IMR-90 (cell line): ENCODE data around the gene LUZP1. TPM values are rescaled to one million over a fixed set of nuclear protein-coding genes. Genes with fewer than 3 reads are reported as not detected.

Experiments
- ATAC-seq: fragments of 200-7000 bp; cut with Tn5 transposase; 2 replicates; pipeline ENCODE4 v1.9.1; 2020; ENCODE audit warnings: low read depth, mild to moderate bottlenecking, moderate library complexity
- BruUV-seq: library from RNA; stranded (reverse); fragments of 400-500 nt; replicated peaks from 2 replicates; lab custom pipeline; 2021; lab: Mats Ljungman, UMichigan
- CTCF ChIA-PET: fragments of 300-600 bp; formaldehyde crosslinking; extraction: SDS; loops from one replicate; lab custom pipeline; 2021; ENCODE audit warnings: antibody characterized with exemption; lab: Yijun Ruan, JAX
- POLR2A ChIA-PET: fragments of 300-600 bp; sonication (Branson Sonifier 250); formaldehyde crosslinking; loops from one replicate; lab custom pipeline; 2022; ENCODE audit warnings: antibody characterized with exemption; ENCODE audit not compliant: unreplicated experiment; lab: Charles Lee
- DNase-seq: peaks from one replicate; pipeline ENCODE4 v3.0.0; 2013
- H2AFZ ChIP-seq: replicated peaks from 2 replicates; pipeline ENCODE3; 2013; ENCODE audit warnings: low read length, mild to moderate bottlenecking; ENCODE audit not compliant: poor library complexity
- H2AK5ac ChIP-seq: 2 replicates; pipeline ENCODE4 v1.6.1; 2013; ENCODE audit warnings: low read depth, low read length, inconsistent platforms
- H2AK9ac ChIP-seq: replicated peaks from 2 replicates; pipeline ENCODE3; 2013; ENCODE audit warnings: mild to moderate bottlenecking, low read depth, low read length, moderate library complexity; ENCODE audit not compliant: poor library complexity
- H2BK120ac ChIP-seq: 2 replicates; pipeline ENCODE4 v1.6.1; 2013; ENCODE audit warnings: low read depth, low read length, inconsistent platforms
- H2BK15ac ChIP-seq: 3 replicates; pipeline ENCODE4 v1.6.1; 2013; ENCODE audit warnings: low read depth, low read length, inconsistent platforms
- H2BK20ac ChIP-seq: 2 replicates; pipeline ENCODE4 v1.6.1; 2013; ENCODE audit warnings: low read depth, mild to moderate bottlenecking, inconsistent platforms, low read length, moderate library complexity
- H2BK5ac ChIP-seq: 2 replicates; pipeline ENCODE4 v1.6.1; 2013; ENCODE audit warnings: mild to moderate bottlenecking, low read depth, low read length, inconsistent platforms; ENCODE audit not compliant: poor library complexity, severe bottlenecking
- H3K14ac ChIP-seq: replicated peaks from 2 replicates; pipeline ENCODE4 v1.6.1; 2013; ENCODE audit warnings: low read depth, low read length, inconsistent platforms
- H3K18ac ChIP-seq: 2 replicates; pipeline ENCODE4 v1.6.1; 2013; ENCODE audit warnings: low read depth, low read length, control low read depth
- H3K23ac ChIP-seq: 2 replicates; pipeline ENCODE4 v1.6.1; 2013; ENCODE audit warnings: low read depth, low read length, inconsistent platforms
- H3K27ac ChIP-seq: 2 replicates; pipeline ENCODE4 v1.5.1; 2013; ENCODE audit warnings: mild to moderate bottlenecking, control low read depth, low read length; ENCODE audit not compliant: insufficient read depth
- H3K27me3 ChIP-seq: 2 replicates; pipeline ENCODE4 v1.6.1; 2013; ENCODE audit warnings: low read length; ENCODE audit not compliant: control insufficient read depth, insufficient read depth
- H3K36me3 ChIP-seq: 2 replicates; pipeline ENCODE4 v1.6.1; 2013; ENCODE audit warnings: low read length, mixed read lengths; ENCODE audit not compliant: control insufficient read depth, insufficient read depth
- H3K4ac ChIP-seq: 2 replicates; pipeline ENCODE4 v1.6.1; 2013; ENCODE audit warnings: low read depth, low read length, inconsistent platforms
- H3K4me1 ChIP-seq: 2 replicates; pipeline ENCODE4 v1.6.1; 2013; ENCODE audit warnings: low read length, mixed read lengths; ENCODE audit not compliant: control insufficient read depth, insufficient read depth
- H3K4me2 ChIP-seq: 2 replicates; pipeline ENCODE4 v1.6.1; 2013; ENCODE audit warnings: low read depth, mild to moderate bottlenecking, control low read depth, low read length, moderate library complexity
- H3K4me3 ChIP-seq: 2 replicates; pipeline ENCODE4 v1.5.1; 2013; ENCODE audit warnings: low read depth, mild to moderate bottlenecking, control low read depth, low read length, moderate library complexity; ENCODE audit not compliant: insufficient read depth
- H3K56ac ChIP-seq: 2 replicates; pipeline ENCODE4 v1.6.1; 2013; ENCODE audit warnings: low read length, inconsistent platforms; ENCODE audit not compliant: insufficient read depth; ENCODE audit errors: extremely low read depth
- H3K79me1 ChIP-seq, 2 experiments: 2 replicates each; pipeline ENCODE4 v1.6.1; 2013; ENCODE audit warnings: low read length in 2 of 2, inconsistent platforms in 1 of 2, low read depth in 1 of 2
- H3K9ac ChIP-seq: 2 replicates; pipeline ENCODE4 v1.6.1; 2013; ENCODE audit warnings: low read depth, low read length, control low read depth
- H3K9me1 ChIP-seq: 2 replicates; pipeline ENCODE4 v1.6.1; 2013; ENCODE audit warnings: low read length, inconsistent platforms; ENCODE audit not compliant: insufficient read depth
- H3K9me3 ChIP-seq: 2 replicates; pipeline ENCODE4 v1.6.1; 2013; ENCODE audit warnings: low read length; ENCODE audit not compliant: control insufficient read depth, insufficient read depth
- H4K20me1 ChIP-seq: 2 replicates; pipeline ENCODE4 v1.6.1; 2013; ENCODE audit warnings: low read length, inconsistent platforms; ENCODE audit not compliant: insufficient read depth
- H4K5ac ChIP-seq: 2 replicates; pipeline ENCODE4 v1.6.1; 2013; ENCODE audit warnings: mild to moderate bottlenecking, low read depth, low read length, control low read depth
- H4K8ac ChIP-seq, 2 experiments: 2 replicates each; pipeline ENCODE4 v1.6.1; 2013; ENCODE audit warnings: low read depth in 2 of 2, low read length in 2 of 2, control low read depth in 1 of 2, inconsistent platforms in 1 of 2
- H4K91ac ChIP-seq: 2 replicates; pipeline ENCODE4 v1.6.1; 2013; ENCODE audit warnings: low read depth, low read length, inconsistent platforms; ENCODE audit not compliant: insufficient read depth
- BHLHE40 ChIP-seq: fragments of 150-350 bp; IDR thresholded peaks from 2 replicates; pipeline ENCODE4 v1.6.1; 2016; ENCODE audit warnings: mild to moderate bottlenecking, low read depth, low read length
- CEBPB ChIP-seq: IDR thresholded peaks from 2 replicates; pipeline ENCODE4 v1.6.1; 2012; ENCODE audit warnings: low read depth, low read length, improper control_type of control experiment
- CHD1 ChIP-seq: IDR thresholded peaks from 2 replicates; pipeline ENCODE4 v1.6.1; 2012; ENCODE audit warnings: low read depth, low read length, improper control_type of control experiment
- CTCF ChIP-seq: conservative IDR thresholded peaks from 2 replicates; pipeline ENCODE4 v1.5.1; 2012; ENCODE audit warnings: mild to moderate bottlenecking, low read depth, low read length, improper control_type of control experiment
- ELK1 ChIP-seq: fragments of 150-350 bp; IDR thresholded peaks from 2 replicates; pipeline ENCODE4 v1.6.1; 2016; ENCODE audit warnings: low read depth, mild to moderate bottlenecking, low read length, moderate library complexity, borderline replicate concordance
- FOS ChIP-seq: fragments of 150-350 bp; IDR thresholded peaks from 2 replicates; pipeline ENCODE4 v1.6.1; 2016; ENCODE audit warnings: low read depth, low read length
- MAFK ChIP-seq: IDR thresholded peaks from 2 replicates; pipeline ENCODE4 v1.6.1; 2012; ENCODE audit warnings: low read depth, low read length, improper control_type of control experiment
- MAZ ChIP-seq: IDR thresholded peaks from 2 replicates; pipeline ENCODE4 v1.6.1; 2012; ENCODE audit warnings: low read depth, mild to moderate bottlenecking, low read length, improper control_type of control experiment, moderate library complexity, borderline replicate concordance
- MXI1 ChIP-seq: IDR thresholded peaks from 2 replicates; pipeline ENCODE4 v1.6.1; 2012; ENCODE audit warnings: low read depth, mild to moderate bottlenecking, low read length, moderate library complexity, borderline replicate concordance
- NFE2L2 ChIP-seq: fragments of 150-350 bp; IDR thresholded peaks from 2 replicates; pipeline ENCODE4 v1.6.1; 2016; ENCODE audit warnings: low read depth, mild to moderate bottlenecking, low read length
- POLR2A ChIP-seq: IDR thresholded peaks from 2 replicates; pipeline ENCODE4 v1.6.1; 2012; ENCODE audit warnings: mild to moderate bottlenecking, low read depth, low read length
- RAD21 ChIP-seq: IDR thresholded peaks from 2 replicates; pipeline ENCODE4 v1.6.1; 2012; ENCODE audit warnings: low read length, improper control_type of control experiment
- RCOR1 ChIP-seq: IDR thresholded peaks from 2 replicates; pipeline ENCODE4 v1.6.1; 2012; ENCODE audit warnings: mild to moderate bottlenecking, low read length, improper control_type of control experiment; ENCODE audit not compliant: insufficient replicate concordance
- RFX5 ChIP-seq: IDR thresholded peaks from 2 replicates; pipeline ENCODE4 v1.8.0; 2012; ENCODE audit warnings: low read depth, mild to moderate bottlenecking, low read length, moderate library complexity
- SMC3 ChIP-seq: fragments of 150-350 bp; IDR thresholded peaks from 2 replicates; pipeline ENCODE4 v1.6.1; 2016; ENCODE audit warnings: low read depth, mild to moderate bottlenecking, antibody characterized with exemption, low read length, moderate library complexity
- USF2 ChIP-seq: fragments of 150-350 bp; IDR thresholded peaks from 2 replicates; pipeline ENCODE4 v1.6.1; 2017; ENCODE audit warnings: mild to moderate bottlenecking, antibody characterized with exemption, low read length, low read depth
- WGBS, 2 experiments: methylation state at CpG; one replicate each; pipeline versions ENCODE4 v1.1.5 to v1.1.7; 2013; ENCODE audit warnings: missing lambda C conversion rate in 2 of 2; ENCODE audit not compliant: insufficient read length in 1 of 2; ENCODE audit errors: extremely low coverage in 2 of 2; 5-methylcytosine and 5-hydroxymethylcytosine counted together
- dilution Hi-C: fragments of 300-500 bp; cut with HindIII; formaldehyde crosslinking; loops from one replicate; pipeline ENCODE4 v1.14.3; 2018; ENCODE audit warnings: low sequenced_read_pairs; ENCODE audit not compliant: unreplicated experiment
- in situ Hi-C: fragments of 300-500 bp; cut with MboI; formaldehyde crosslinking; loops from 3 replicates; pipeline ENCODE4 v1.14.3; 2019; ENCODE audit warnings: low sequenced_read_pairs, inconsistent platforms, mixed read lengths
- intact Hi-C: fragments of 100-400 bp; cut with micrococcal nuclease; formaldehyde crosslinking; loops from 2 replicates; pipeline ENCODE4 v1.10.0; 2022
- polyA plus RNA-seq, 3 experiments: library from polyadenylated mRNA; depleted of rRNA; stranded (reverse); fragments of >200 nt; gene quantifications; 2 replicates each; pipeline ENCODE4 v1.2.3, GENCODE V29; 2012; ENCODE audit warnings: low replicate concordance in 1 of 3
- total RNA-seq: library from RNA; depleted of rRNA; stranded (reverse); fragments of >200 nt; gene quantifications from 2 replicates; pipeline ENCODE4 v1.2.3, GENCODE V29; 2012

LUZP1 gene
- total and polyA plus RNA-seq, 2 of the 4 experiments (the other 2 are of a cell fraction), result 13.1 to 31.7 TPM

GRCh38 chr1:23039308-23039826 lies 129.3 kb downstream of the LUZP1 start:
- intact Hi-C loops, result no loop called here
- no peak overlapping the region for H3K4me3 ChIP-seq
- H4K5ac ChIP-seq, result no peak overlapping the region
- H3K27me3 ChIP-seq, result no peaks in the 10 kb centered on the region
- DNase-seq (no peak), ATAC-seq (no peak)
- TF ChIP-seq FOS (no peak), ELK1 (no peak), MXI1 (no peak), RCOR1 (no peak), RAD21 (no peak), CTCF (no peak), SMC3 (no peak), USF2 (no peak), BHLHE40 (no peak), POLR2A (no peak), NFE2L2 (no peak), MAZ (no peak), RFX5 (no peak), CHD1 (no peak), MAFK (no peak), CEBPB (no peak)
- no peak overlapping the region for H3K18ac ChIP-seq
- ChIA-PET CTCF (no interaction called here), POLR2A (no interaction called here)
- BruUV-seq, result no TSS peak
- in situ Hi-C loops, result no loop called here
- no peak overlapping the region for H4K8ac ChIP-seq
- H2BK20ac ChIP-seq, result no peak overlapping the region
- no peak overlapping the region for H4K91ac ChIP-seq
- no peak overlapping the region for H3K4ac ChIP-seq
- H2BK120ac ChIP-seq, result no peak overlapping the region
- dilution Hi-C loops, result no loop called here
- no CpG with 5 or more reads among the region's 7 CpGs for WGBS, 2 experiments
- H2BK5ac ChIP-seq, result no peak overlapping the region
- no peak overlapping the region for H3K56ac ChIP-seq
- H3K4me1 ChIP-seq, result no peaks in the 10 kb centered on the region
- no peak overlapping the region for H2BK15ac ChIP-seq
- peaks cover 4% of the 10 kb centered on the region; the same call in 1 of the 2 replicates for H3K36me3 ChIP-seq
- H2AFZ ChIP-seq, result no peak overlapping the region
- no peak overlapping the region for H3K27ac ChIP-seq
- no peak overlapping the region for H3K9ac ChIP-seq
- H4K20me1 ChIP-seq, result peaks cover 29% of the 10 kb centered on the region
- H3K23ac ChIP-seq, result no peak overlapping the region; the same call in 1 of the 2 replicates
- no peak overlapping the region for H3K14ac ChIP-seq
- H3K9me3 ChIP-seq, result no peaks in the 10 kb centered on the region
- H2AK9ac ChIP-seq, result no peak overlapping the region
- no peak overlapping the region for H2AK5ac ChIP-seq
- no peaks in the 10 kb centered on the region for H3K9me1 ChIP-seq
- H3K79me1 ChIP-seq, result peaks cover 15 to 62% of the 10 kb centered on the region in 2 experiments
- H3K4me2 ChIP-seq, result no peak overlapping the region
